Activated CD4-positive, alpha-beta T cell treated with anti-CD3 and anti-CD28 coated beads, Interleukin-2, amount 50 U/mL, for 24 hours (primary cell): ENCODE data around the gene PDE5A.

Experiments
- DNase-seq, 2 donors: peaks; one replicate each; pipeline ENCODE4 v3.0.0-alpha.2; 2020; ENCODE audit warnings: low read depth in 1 of 2, low spot score in 1 of 2

PDE5A gene

GRCh38 chr4:119523399-119523798 lies 105.2 kb downstream of the PDE5A start:
- DNase-seq = no peak

- no peak for DNase-seq
Observed at GRCh38 chr4:119521268-119521667, 107.3 kb downstream of the PDE5A start.

- DNase-seq = no peak
Observed at GRCh38 chr4:119518915-119519410, 109.6 kb downstream of the PDE5A start.

GRCh38 chr4:119518230-119518892 lies 110.2 kb downstream of the PDE5A start:
- no peak for DNase-seq

- DNase-seq = no peak
Observed at GRCh38 chr4:119517361-119518229, 111.0 kb downstream of the PDE5A start.

GRCh38 chr4:119512398-119512797 lies 116.2 kb downstream of the PDE5A start:
- DNase-seq = no peak

- no peak for DNase-seq
Observed at GRCh38 chr4:119510395-119511149, 118.0 kb downstream of the PDE5A start.

GRCh38 chr4:119508281-119508680 lies 120.3 kb downstream of the PDE5A start:
- DNase-seq = no peak

- DNase-seq = no peak
Observed at GRCh38 chr4:119506806-119507205, 121.8 kb downstream of the PDE5A start.

GRCh38 chr4:119504616-119505015 lies 124.0 kb downstream of the PDE5A start:
- no peak for DNase-seq

- no peak for DNase-seq
Observed at GRCh38 chr4:119501740-119502139, 126.9 kb downstream of the PDE5A start.

- DNase-seq = no peak
Observed at GRCh38 chr4:119498527-119498926, 130.1 kb downstream of the PDE5A start.

GRCh38 chr4:119493886-119494285 lies 134.7 kb downstream of the PDE5A start:
- no peak for DNase-seq

GRCh38 chr4:119493419-119493818 lies 135.2 kb downstream of the PDE5A start:
- DNase-seq = no peak

GRCh38 chr4:119490335-119490734 lies 138.3 kb downstream of the PDE5A start:
- no peak for DNase-seq

GRCh38 chr4:119489305-119489704 lies 139.3 kb downstream of the PDE5A start:
- DNase-seq = no peak

- no peak for DNase-seq
Observed at GRCh38 chr4:119480331-119480730, 148.3 kb downstream of the PDE5A start.

GRCh38 chr4:119479835-119480234 lies 148.8 kb downstream of the PDE5A start:
- DNase-seq = no peak

- DNase-seq = no peak
Observed at GRCh38 chr4:119479180-119479808, 149.3 kb downstream of the PDE5A start.

- DNase-seq = no peak
Observed at GRCh38 chr4:119478446-119479179, 150.0 kb downstream of the PDE5A start.
